Heart right ventricle (tissue), 16 donors: ENCODE data around the gene LRCH1. TPM values are rescaled to one million over a fixed set of nuclear protein-coding genes. Genes with fewer than 3 reads are reported as not detected.

ENCODE experiments used
- ATAC-seq, 8 donors: fragments of 200-7000 bp; cut with Tn5 transposase; one replicate each; pipeline ENCODE4 v1.9.1; 2020; ENCODE audit warnings: mild to moderate bottlenecking in 8 of 8, moderate library complexity in 8 of 8, moderate number of reproducible peaks in 1 of 8
- DNase-seq, 2 donors: peaks; one replicate each; pipeline ENCODE4 v3.0.0-alpha.2; 2020
- H3K27ac ChIP-seq, 10 donors: fragments of 200-600 bp; sonication (generic) in 2 of 10; one replicate each; pipeline versions ENCODE4 v1.5.0 to v1.8.0; 2020 to 2022; ENCODE audit warnings: mild to moderate bottlenecking in 3 of 10
- H3K27me3 ChIP-seq, 7 donors: fragments of 200-600 bp; one replicate each; pipeline ENCODE4 v1.8.0; 2021 to 2022; ENCODE audit warnings: mild to moderate bottlenecking in 2 of 7
- H3K36me3 ChIP-seq, 9 donors: fragments of 200-600 bp; sonication (generic) in 1 of 9; one replicate each; pipeline versions ENCODE4 v1.5.0 to v1.8.0; 2020 to 2022; ENCODE audit warnings: mild to moderate bottlenecking in 2 of 9
- H3K4me1 ChIP-seq, 9 donors: fragments of 200-600 bp; sonication (generic) in 1 of 9; one replicate each; pipeline versions ENCODE4 v1.5.0 to v1.8.0; 2020 to 2022; ENCODE audit warnings: mild to moderate bottlenecking in 4 of 9
- H3K4me3 ChIP-seq, 10 donors: fragments of 200-600 bp; sonication (generic) in 2 of 10; one replicate each; pipeline versions ENCODE4 v1.5.0 to v1.8.0; 2020 to 2022; ENCODE audit warnings: mild to moderate bottlenecking in 7 of 10, moderate library complexity in 2 of 10
- H3K9me3 ChIP-seq, 11 donors: fragments of 200-600 bp in 10 of 11; sonication (generic) in 2 of 11; one replicate each; pipeline versions ENCODE4 v1.5.0 to v1.8.0; 2013 to 2022; ENCODE audit warnings: mild to moderate bottlenecking in 2 of 11, control low read depth in 1 of 11, moderate library complexity in 1 of 11
- WGBS, 2 donors: extraction: QIAGEN DNeasy Blood & Tissue Kit; methylation state at CpG; one replicate each; pipeline ENCODE4 v1.1.7; 2013; ENCODE audit warnings: inconsistent platforms in 1 of 2; 5-methylcytosine and 5-hydroxymethylcytosine counted together
- intact Hi-C, 10 donors: fragments of 100-400 bp; cut with DNase I; formaldehyde crosslinking; loops; one replicate each; pipeline versions ENCODE4 v1.11.1 to v1.14.2; 2022
- polyA plus RNA-seq, 2 donors: library from polyadenylated mRNA; stranded (reverse); fragments of 200-250 nt; gene quantifications; one replicate each; pipeline ENCODE4 v1.2.3, GENCODE V29; 2013
- total RNA-seq, 10 donors: library from RNA; stranded (reverse); fragmentation: NEBNext Ultra II Directional in 3 of 10; extraction: Animal tissue kit (Norgen Biotek cat#: 25700) in 3 of 10; gene quantifications; one replicate each; pipeline versions ENCODE4 v1.2.1 to v1.2.4, GENCODE V29; 2021 to 2023
- TF ChIP-seq, protein P1 (sequence below), 9 donors: fragments of 200-600 bp; sonication (generic) in 2 of 9; IDR thresholded peaks; one replicate each; pipeline versions ENCODE4 v1.5.0 to v1.8.0; 2021 to 2022; ENCODE audit warnings: antibody characterized with exemption in 9 of 9, mild to moderate bottlenecking in 5 of 9, moderate library complexity in 1 of 9
- donor health status: Arrhythmogenic right ventricular cardiomyopathy.
- donor health status: ischemic (EF 13 %, LVEDD 7.1; RV severe dilation, severe dysfunction).
- donor health status: healthy with polysubstance abuse.
- donor health status: DM: no; HTN: yes; CAD: no.
- donor health status: DM: no; HTN: no; CAD: no.
- donor health status: ischemic (EF 25% LVEDD 6.9; RV normal size, moderate dysfunction).
- donor health status: ischemic (EF 25% LVEDD 5.7; RV mildly dilated, moderate dysfunction).
- donor health status: healthy.
- donor health status: DM: yes; HTN: yes; CAD: no.
- donor health status: Ischemic cardiomyopathy.
- donor health status: ischemic (EF 35%, LVEDD 5.7; RV mildly dilated, moderate dysfunction).
- donor health status: nonischemic (EF 11% LVEDD 7.7; RV severe dilation, severe dysfunction).
- donor health status: DM: yes; HTN: yes; CAD: no.
- donor health status: PGD.
- donor health status: ischemic (EF 29% LVEDD 5.4; RV normal size, mild dysfunction).
- donor health status: nonischemic (EF 23%, LVEDD 6.1; RV moderate dilation, normal function).

LRCH1 gene
- total and polyA plus RNA-seq, 12 donors, result 4.1 to 20.3 (median 13.1) TPM

DNA sequence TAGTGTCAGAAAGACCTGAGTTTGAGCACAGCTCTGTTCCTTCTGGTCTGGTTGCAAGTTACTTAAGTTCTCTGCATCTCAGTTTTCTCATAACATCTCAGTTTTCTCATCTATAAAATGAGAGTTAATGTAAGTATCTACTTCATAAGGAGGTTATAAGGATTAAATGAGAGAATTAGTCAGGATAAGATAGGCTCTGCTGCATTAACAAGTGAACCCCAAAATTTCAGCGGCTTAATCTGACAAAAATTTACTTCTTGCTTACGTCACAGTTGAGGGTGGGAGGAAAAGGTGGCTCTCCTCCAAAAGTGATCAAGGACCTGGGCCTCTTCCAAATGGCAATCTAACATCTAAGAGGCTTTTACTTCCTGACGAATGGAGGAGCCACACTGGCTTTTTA, 31.5 kb upstream of the LRCH1 start:
- H3K27me3 ChIP-seq, result peaks cover 0 to 3% (median 0%) of the 10 kb centered on the region in 7 donors
- H3K4me1 ChIP-seq, result peaks cover 0 to 63% (median 39%) of the 10 kb centered on the region in 9 donors
- H3K36me3 ChIP-seq, result no peaks in the 10 kb centered on the region
- 49% methylated on average over 3 of the region's 3 CpGs for WGBS, 2 donors
- H3K9me3 ChIP-seq, result peaks cover 0 to 8% (median 6%) of the 10 kb centered on the region in 11 donors
- peak overlapping the region in 4 of 10 donors; percentile 4 to 37 (median 14) for H3K27ac ChIP-seq
- no peak overlapping the region for H3K4me3 ChIP-seq
- intact Hi-C loops, result no loop called here
- TF ChIP-seq, protein P1, sequence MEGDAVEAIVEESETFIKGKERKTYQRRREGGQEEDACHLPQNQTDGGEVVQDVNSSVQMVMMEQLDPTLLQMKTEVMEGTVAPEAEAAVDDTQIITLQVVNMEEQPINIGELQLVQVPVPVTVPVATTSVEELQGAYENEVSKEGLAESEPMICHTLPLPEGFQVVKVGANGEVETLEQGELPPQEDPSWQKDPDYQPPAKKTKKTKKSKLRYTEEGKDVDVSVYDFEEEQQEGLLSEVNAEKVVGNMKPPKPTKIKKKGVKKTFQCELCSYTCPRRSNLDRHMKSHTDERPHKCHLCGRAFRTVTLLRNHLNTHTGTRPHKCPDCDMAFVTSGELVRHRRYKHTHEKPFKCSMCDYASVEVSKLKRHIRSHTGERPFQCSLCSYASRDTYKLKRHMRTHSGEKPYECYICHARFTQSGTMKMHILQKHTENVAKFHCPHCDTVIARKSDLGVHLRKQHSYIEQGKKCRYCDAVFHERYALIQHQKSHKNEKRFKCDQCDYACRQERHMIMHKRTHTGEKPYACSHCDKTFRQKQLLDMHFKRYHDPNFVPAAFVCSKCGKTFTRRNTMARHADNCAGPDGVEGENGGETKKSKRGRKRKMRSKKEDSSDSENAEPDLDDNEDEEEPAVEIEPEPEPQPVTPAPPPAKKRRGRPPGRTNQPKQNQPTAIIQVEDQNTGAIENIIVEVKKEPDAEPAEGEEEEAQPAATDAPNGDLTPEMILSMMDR (IDR thresholded peaks at IDR 0.05), result no peak
- ATAC-seq (no peak), DNase-seq (no peak)

DNA sequence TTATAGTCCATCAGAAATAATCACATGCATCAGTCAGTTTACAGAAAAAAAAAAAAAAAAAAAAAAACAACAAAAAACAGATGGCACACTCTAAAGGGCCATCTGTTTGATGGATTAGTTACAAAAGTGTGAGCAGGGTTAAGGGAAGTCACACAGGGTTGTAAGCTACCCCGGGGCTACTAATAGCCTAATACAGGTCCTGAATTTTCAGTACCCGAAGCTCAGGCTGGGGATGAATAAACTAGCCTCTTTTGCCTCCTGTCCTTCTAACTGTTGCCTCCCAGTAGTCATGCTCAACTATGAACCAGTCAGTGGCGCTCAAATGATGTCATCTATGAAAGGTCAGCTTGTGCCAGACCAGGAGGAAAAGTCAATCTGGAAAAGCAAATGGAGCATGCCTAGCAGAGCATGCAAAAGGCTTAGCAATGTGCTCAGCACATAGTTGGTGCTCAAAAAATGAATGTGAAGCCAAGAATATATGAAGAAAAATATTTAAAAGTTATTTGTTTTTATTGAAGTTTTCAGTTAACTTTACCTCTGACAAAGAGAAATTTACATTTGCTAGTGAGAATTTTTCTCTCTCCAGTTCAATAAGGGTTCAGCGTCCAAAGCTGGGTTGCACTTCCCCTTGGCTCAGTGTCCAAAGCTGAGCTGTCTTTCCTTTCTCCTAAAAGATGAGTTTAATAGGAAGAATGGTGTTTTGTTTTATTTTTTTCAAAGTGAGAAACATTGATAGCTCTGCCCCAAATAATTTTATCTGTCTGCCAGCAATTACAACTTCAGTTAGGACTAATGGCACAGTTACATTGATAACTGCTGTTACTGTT, 30.8 kb upstream of the LRCH1 start:
- H3K27me3 ChIP-seq, result peaks cover 0 to 3% (median 0%) of the 10 kb centered on the region in 7 donors
- H3K27ac ChIP-seq, result peak overlapping the region in 5 of 10 donors; percentile 4 to 48 (median 37)
- TF ChIP-seq, protein P1 (IDR thresholded peaks at IDR 0.05), result no peak
- WGBS, 2 donors, result 34 to 35% methylated on average over 4 of the region's 4 CpGs
- ATAC-seq (peak in 1 of 8 donors; percentile 34), DNase-seq (no peak)
- intact Hi-C loops, result no loop called here
- H3K4me3 ChIP-seq, result no peak overlapping the region
- H3K36me3 ChIP-seq, result no peaks in the 10 kb centered on the region
- peaks cover 0 to 63% (median 32%) of the 10 kb centered on the region in 9 donors for H3K4me1 ChIP-seq
- H3K9me3 ChIP-seq, result peaks cover 0 to 8% (median 6%) of the 10 kb centered on the region in 11 donors

DNA sequence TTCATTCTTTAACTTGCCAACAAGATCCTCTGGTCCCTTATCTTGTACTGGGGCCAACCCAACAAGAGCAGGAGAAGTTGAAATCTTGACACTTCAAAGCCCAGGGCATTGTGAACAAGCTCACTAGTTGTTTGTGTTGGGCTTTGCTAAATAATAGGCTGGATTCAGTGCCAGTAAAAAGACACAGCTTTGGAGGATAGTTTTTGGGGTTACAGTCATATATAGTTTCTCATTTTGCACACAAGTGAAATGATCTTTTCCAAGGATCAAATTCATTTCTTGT, 30.3 kb upstream of the LRCH1 start:
- DNase-seq (no peak), ATAC-seq (no peak)
- Histone ChIP-seq H3K27me3 (peaks cover 0 to 3% (median 0%) of the 10 kb centered on the region in 7 donors), H3K9me3 (peaks cover 0 to 8% (median 6%) of the 10 kb centered on the region in 11 donors), H3K27ac (peak overlapping the region in 4 of 10 donors; percentile 13 to 48 (median 40)), H3K36me3 (no peaks in the 10 kb centered on the region), H3K4me3 (no peak overlapping the region), H3K4me1 (peaks cover 0 to 61% (median 27%) of the 10 kb centered on the region in 9 donors)
- TF ChIP-seq, protein P1 (IDR thresholded peaks at IDR 0.05), result no peak
- intact Hi-C loops, result no loop called here

DNA sequence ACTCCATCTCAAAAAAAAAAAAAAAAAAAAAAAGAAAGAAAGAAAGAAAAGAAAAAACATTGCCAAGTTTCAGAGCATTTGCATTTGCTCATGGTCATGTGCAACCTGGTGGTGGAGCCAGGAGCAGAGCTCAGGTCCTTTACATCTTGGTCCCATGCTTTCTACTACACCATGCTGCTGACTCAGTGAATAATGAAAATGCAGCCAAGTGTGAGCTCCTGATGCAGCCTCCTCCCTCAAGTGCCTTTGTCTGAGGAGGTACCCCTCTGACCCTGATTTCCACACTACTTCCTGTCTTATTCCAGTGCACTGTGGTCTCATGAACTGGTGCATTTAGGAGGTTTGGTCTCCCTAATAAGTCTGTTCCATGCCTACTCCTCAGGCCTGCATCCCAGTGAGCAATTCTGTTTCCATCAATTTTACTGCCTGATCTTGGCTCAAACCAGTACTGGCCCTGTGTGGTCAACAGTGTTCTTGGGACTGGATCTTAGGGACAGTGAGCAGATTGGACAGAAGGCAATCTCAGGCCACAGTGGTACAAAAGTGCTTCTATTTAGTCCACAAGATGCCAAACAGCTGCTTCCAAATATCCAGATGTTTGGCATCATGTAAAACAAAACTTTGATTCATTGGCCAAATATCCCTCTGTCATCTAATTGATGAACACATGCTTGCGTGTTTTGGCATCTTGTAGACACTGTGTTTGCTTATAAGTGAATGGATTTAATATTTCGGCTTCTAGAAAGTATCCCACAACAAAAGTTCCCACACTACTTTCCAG, 28.8 kb upstream of the LRCH1 start:
- TF ChIP-seq, protein P1 (IDR thresholded peaks at IDR 0.05), result no peak
- ATAC-seq, result peak; percentile 53 to 85 (median 78)
- WGBS, 2 donors, result 68 to 87% methylated on average over 2 of the region's 2 CpGs

More for the DNA sequence above, 28.8 kb upstream of the LRCH1 start:
- Histone ChIP-seq H3K9me3 (peaks cover 0 to 8% (median 6%) of the 10 kb centered on the region in 11 donors), H3K27me3 (peaks cover 0 to 3% (median 0%) of the 10 kb centered on the region in 7 donors), H3K4me3 (no peak overlapping the region), H3K36me3 (no peaks in the 10 kb centered on the region), H3K27ac (peak overlapping the region in 2 of 10 donors; percentile 48), H3K4me1 (peaks cover 0 to 55% (median 27%) of the 10 kb centered on the region in 9 donors)
- intact Hi-C loops, result no loop called here
- DNase-seq, result no peak
